Osteoblast (primary cell): ENCODE data around the gene ZNF212. TPM values are rescaled to one million over a fixed set of nuclear protein-coding genes. Genes with fewer than 3 reads are reported as not detected.

ENCODE experiments used
- DNase-seq: peaks from one replicate; pipeline ENCODE4 v3.0.0; 2011; ENCODE audit warnings: low spot score, mixed read lengths; ENCODE audit not compliant: insufficient read length; ENCODE audit errors: missing footprints
- H2AFZ ChIP-seq: 2 replicates; pipeline ENCODE4 v1.6.0; 2011; ENCODE audit warnings: mild to moderate bottlenecking, low read length
- H3K27ac ChIP-seq: 2 replicates; pipeline ENCODE4 v1.5.1; 2011; ENCODE audit warnings: mild to moderate bottlenecking, low read depth, low read length, moderate library complexity
- H3K27me3 ChIP-seq: 2 replicates; pipeline ENCODE4 v1.6.0; 2012; ENCODE audit warnings: mild to moderate bottlenecking, control low read depth, inconsistent platforms, low read length, moderate library complexity; ENCODE audit not compliant: insufficient read depth
- H3K36me3 ChIP-seq: 2 replicates; pipeline ENCODE4 v1.5.1; 2011; ENCODE audit warnings: mild to moderate bottlenecking, low read length, control low read depth, moderate library complexity; ENCODE audit not compliant: insufficient read depth
- H3K4me1 ChIP-seq: 2 replicates; pipeline ENCODE4 v1.5.1; 2011; ENCODE audit warnings: mild to moderate bottlenecking, low read length, control low read depth, moderate library complexity; ENCODE audit not compliant: insufficient read depth
- H3K4me2 ChIP-seq: 2 replicates; pipeline ENCODE4 v1.6.0; 2011; ENCODE audit warnings: mild to moderate bottlenecking, low read length; ENCODE audit not compliant: insufficient read depth
- H3K4me3 ChIP-seq: fragments of 200-600 bp; sonication (generic); 3 replicates; pipeline ENCODE4 v1.5.1; 2012; ENCODE audit warnings: mild to moderate bottlenecking, low read length, inconsistent platforms; ENCODE audit not compliant: insufficient read depth
- H3K79me2 ChIP-seq: 2 replicates; pipeline ENCODE4 v1.6.0; 2012; ENCODE audit warnings: mild to moderate bottlenecking, low read length, control low read depth, inconsistent platforms; ENCODE audit not compliant: insufficient read depth
- H3K9me3 ChIP-seq: 2 replicates; pipeline ENCODE4 v1.5.1; 2011; ENCODE audit warnings: low read depth, low read length, control low read depth
- H4K20me1 ChIP-seq: 2 replicates; pipeline ENCODE4 v1.6.0; 2012; ENCODE audit warnings: mild to moderate bottlenecking, low read length, control low read depth; ENCODE audit not compliant: insufficient read depth
- CTCF ChIP-seq: IDR thresholded peaks from 2 replicates; pipeline ENCODE4 v1.5.1; 2011; ENCODE audit warnings: mild to moderate bottlenecking, low read depth, low read length, moderate library complexity; ENCODE audit errors: extremely low read depth
- total RNA-seq: library from RNA; depleted of rRNA; stranded (reverse); fragments of >200 nt; gene quantifications from 2 replicates; pipeline ENCODE4 v1.2.3, GENCODE V29; 2012

The ZNF212 gene
- total RNA-seq, 1 donor, result 9.0 TPM

- Histone ChIP-seq H4K20me1 (peaks cover 6% of the 10 kb centered on the region), H3K36me3 (peaks cover 4% of the 10 kb centered on the region), H3K4me1 (peaks cover 32% of the 10 kb centered on the region), H3K9me3 (no peaks in the 10 kb centered on the region), H3K27ac (peak overlapping the region; percentile 38), H3K27me3 (no peaks in the 10 kb centered on the region), H3K4me3 (no peak overlapping the region), H3K4me2 (no peak overlapping the region), H2AFZ (no peak overlapping the region), H3K79me2 (peaks cover 30% of the 10 kb centered on the region)
- no peak for TF ChIP-seq CTCF
- DNase-seq, result no peak
Observed at GRCh38 chr7:149237502-149237901, 1.9 kb upstream of the ZNF212 start.

GRCh38 chr7:149238051-149238450, 1.4 kb upstream of the ZNF212 start:
- Histone ChIP-seq H3K79me2 (peaks cover 36% of the 10 kb centered on the region), H4K20me1 (peaks cover 6% of the 10 kb centered on the region), H3K9me3 (no peaks in the 10 kb centered on the region), H3K27me3 (no peaks in the 10 kb centered on the region), H3K4me2 (peak overlapping the region; percentile 28), H3K36me3 (peaks cover 4% of the 10 kb centered on the region), H3K27ac (peak overlapping the region; percentile 38), H3K4me3 (no peak overlapping the region), H2AFZ (peak overlapping the region; percentile 59), H3K4me1 (peaks cover 29% of the 10 kb centered on the region)
- no peak for TF ChIP-seq CTCF
- peak; percentile 75 for DNase-seq

- Histone ChIP-seq H3K27ac (peak overlapping the region; percentile 83), H3K9me3 (no peaks in the 10 kb centered on the region), H3K4me3 (peak overlapping the region; percentile 96), H3K36me3 (peaks cover 4% of the 10 kb centered on the region), H4K20me1 (peaks cover 9% of the 10 kb centered on the region), H3K4me1 (peaks cover 27% of the 10 kb centered on the region), H3K4me2 (peak overlapping the region; percentile 98), H2AFZ (no peak overlapping the region), H3K27me3 (no peaks in the 10 kb centered on the region), H3K79me2 (peaks cover 54% of the 10 kb centered on the region)
- DNase-seq, result peak; percentile 9
- TF ChIP-seq CTCF, result no peak
Observed at GRCh38 chr7:149240637-149241036, 1.2 kb downstream of the ZNF212 start.

- Histone ChIP-seq H3K4me3 (no peak overlapping the region), H2AFZ (no peak overlapping the region), H3K27ac (no peak overlapping the region), H4K20me1 (peaks cover 9% of the 10 kb centered on the region), H3K27me3 (no peaks in the 10 kb centered on the region), H3K79me2 (peaks cover 64% of the 10 kb centered on the region), H3K4me1 (peaks cover 27% of the 10 kb centered on the region), H3K9me3 (no peaks in the 10 kb centered on the region), H3K4me2 (no peak overlapping the region), H3K36me3 (peaks cover 4% of the 10 kb centered on the region)
- DNase-seq, result no peak
- no peak for TF ChIP-seq CTCF
Observed at GRCh38 chr7:149241696-149242095, 2.2 kb downstream of the ZNF212 start.
